HepG2 (cell line): ENCODE results near the gene TRPV2. TPM values are rescaled to one million over a fixed set of nuclear protein-coding genes. Genes with fewer than 3 reads are reported as not detected.

Source experiments
- FOXJ3 ChIP-seq: sonication (generic); formaldehyde crosslinking; IDR thresholded peaks from 2 replicates; pipeline ENCODE4 v1.4.0; 2020; ENCODE audit warnings: missing genetic modification reagents, mild to moderate bottlenecking, borderline replicate concordance
- FOXM1 ChIP-seq: sonication (generic); formaldehyde crosslinking; IDR thresholded peaks from 2 replicates; pipeline ENCODE4 v1.5.0; 2020; ENCODE audit warnings: missing genetic modification reagents
- MEF2D ChIP-seq: sonication (generic); formaldehyde crosslinking; IDR thresholded peaks from 2 replicates; pipeline ENCODE4 v1.5.1; 2020; ENCODE audit warnings: mild to moderate bottlenecking, missing genetic modification reagents
- NBN ChIP-seq: fragments of 450-650 bp; conservative IDR thresholded peaks from 2 replicates; pipeline ENCODE4 v1.6.1; 2017
- NFKBIZ ChIP-seq: IDR thresholded peaks from 2 replicates; pipeline ENCODE4 v1.6.1; 2018; ENCODE audit warnings: missing genetic modification reagents, missing compliant biosample characterization
- NONO ChIP-seq, 2 experiments: fragments of 450-650 bp in 1 of 2; sonication (generic) in 1 of 2; formaldehyde crosslinking in 1 of 2; IDR thresholded peaks in 1 of 2; conservative IDR thresholded peaks in 1 of 2; 2 replicates each; pipeline versions ENCODE4 v1.6.1 to v1.8.0; 2017 to 2022; ENCODE audit warnings: mild to moderate bottlenecking in 1 of 2, missing genetic modification reagents in 1 of 2, moderate library complexity in 1 of 2
- POLR2AphosphoS5 ChIP-seq: IDR thresholded peaks from 2 replicates; pipeline ENCODE4 v1.6.1; 2012; ENCODE audit warnings: low read depth, low read length
- SALL2 ChIP-seq: sonication (generic); formaldehyde crosslinking; IDR thresholded peaks from 2 replicates; pipeline ENCODE4 v1.8.1; 2023; ENCODE audit warnings: mild to moderate bottlenecking, missing genetic modification reagents, inconsistent platforms
- SIN3A ChIP-seq: IDR thresholded peaks from 2 replicates; pipeline ENCODE4 v1.6.1; 2011; ENCODE audit warnings: low read depth, mild to moderate bottlenecking, control low read depth, low read length, borderline replicate concordance
- SMARCC2 ChIP-seq: fragments of 450-650 bp; IDR thresholded peaks from 2 replicates; pipeline ENCODE4 v1.6.1; 2017; ENCODE audit warnings: antibody characterized with exemption, mild to moderate bottlenecking
- SSRP1 ChIP-seq: IDR thresholded peaks from 2 replicates; pipeline ENCODE4 v1.6.1; 2016; ENCODE audit warnings: control low read depth
- TOE1 ChIP-seq: sonication (generic); formaldehyde crosslinking; IDR thresholded peaks from 2 replicates; pipeline ENCODE4 v1.4.0; 2020; ENCODE audit warnings: mild to moderate bottlenecking, missing genetic modification reagents
- TOPORS ChIP-seq: sonication (generic); formaldehyde crosslinking; IDR thresholded peaks from 2 replicates; pipeline ENCODE4 v1.8.0; 2023; ENCODE audit warnings: mild to moderate bottlenecking, missing genetic modification reagents
- ZKSCAN5 ChIP-seq: sonication (generic); formaldehyde crosslinking; IDR thresholded peaks from 2 replicates; pipeline ENCODE4 v1.5.1; 2020; ENCODE audit warnings: mild to moderate bottlenecking, missing genetic modification reagents
- ZNF382 ChIP-seq: sonication (generic); formaldehyde crosslinking; IDR thresholded peaks from 2 replicates; pipeline ENCODE4 v1.5.0; 2020; ENCODE audit warnings: missing genetic modification reagents, mild to moderate bottlenecking, borderline replicate concordance
- ZNF44 ChIP-seq: sonication (generic); formaldehyde crosslinking; IDR thresholded peaks from 2 replicates; pipeline ENCODE4 v1.5.1; 2020; ENCODE audit warnings: mild to moderate bottlenecking, missing genetic modification reagents
- ZNF547 ChIP-seq: sonication (generic); formaldehyde crosslinking; IDR thresholded peaks from 2 replicates; pipeline ENCODE4 v1.5.1; 2020; ENCODE audit warnings: mild to moderate bottlenecking, missing genetic modification reagents
- ZNF780A ChIP-seq: sonication (generic); formaldehyde crosslinking; IDR thresholded peaks from 2 replicates; pipeline ENCODE4 v1.8.0; 2022; ENCODE audit warnings: mild to moderate bottlenecking, missing genetic modification reagents, moderate library complexity
- ZSCAN22 ChIP-seq: sonication (generic); formaldehyde crosslinking; IDR thresholded peaks from 2 replicates; pipeline ENCODE4 v1.4.0; 2020; ENCODE audit warnings: mild to moderate bottlenecking, missing genetic modification reagents
- polyA plus RNA-seq, 8 experiments: library from polyadenylated mRNA; depleted of rRNA in 3 of 8; stranded (reverse) in 7 of 8; unstranded in 1 of 8; fragments of >200 nt; fragmentation: Illumina TruSeq in 4 of 8; extraction: Trizol in 4 of 8; gene quantifications; 2 replicates each; pipeline versions ENCODE4 v1.2.1 to v1.2.3, GENCODE V29; 2011 to 2016; ENCODE audit warnings: low read depth in 4 of 8, missing spikeins in 1 of 8, mixed read lengths in 1 of 8; ENCODE audit not compliant: insufficient read depth in 1 of 8
- total RNA-seq, 5 experiments: library from RNA; depleted of rRNA; stranded (reverse); fragments of >200 nt; fragmentation: Illumina TruSeq; extraction: Trizol; gene quantifications; 2 replicates each; pipeline ENCODE4 v1.2.3, GENCODE V29; 2016; ENCODE audit warnings: low read depth in 1 of 5
- TF ChIP-seq, protein P1 (sequence below): sonication (generic); formaldehyde crosslinking; conservative IDR thresholded peaks from 2 replicates; pipeline ENCODE4 v1.8.0; 2022; ENCODE audit warnings: low read depth, missing genetic modification reagents
- TF ChIP-seq, protein P2 (sequence below): sonication (generic); formaldehyde crosslinking; IDR thresholded peaks from 2 replicates; pipeline ENCODE4 v1.4.0; 2020; ENCODE audit warnings: missing genetic modification reagents
- TF ChIP-seq, protein P3 (sequence below): sonication (generic); formaldehyde crosslinking; IDR thresholded peaks from 2 replicates; pipeline ENCODE4 v1.4.0; 2020; ENCODE audit warnings: missing genetic modification reagents, borderline replicate concordance

Gene TRPV2
- total and polyA plus RNA-seq, 2 of the 13 experiments (the other 11 are each of a cell fraction or from before 2014, with no cell fraction given): 13.6 to 21.3 TPM

DNA sequence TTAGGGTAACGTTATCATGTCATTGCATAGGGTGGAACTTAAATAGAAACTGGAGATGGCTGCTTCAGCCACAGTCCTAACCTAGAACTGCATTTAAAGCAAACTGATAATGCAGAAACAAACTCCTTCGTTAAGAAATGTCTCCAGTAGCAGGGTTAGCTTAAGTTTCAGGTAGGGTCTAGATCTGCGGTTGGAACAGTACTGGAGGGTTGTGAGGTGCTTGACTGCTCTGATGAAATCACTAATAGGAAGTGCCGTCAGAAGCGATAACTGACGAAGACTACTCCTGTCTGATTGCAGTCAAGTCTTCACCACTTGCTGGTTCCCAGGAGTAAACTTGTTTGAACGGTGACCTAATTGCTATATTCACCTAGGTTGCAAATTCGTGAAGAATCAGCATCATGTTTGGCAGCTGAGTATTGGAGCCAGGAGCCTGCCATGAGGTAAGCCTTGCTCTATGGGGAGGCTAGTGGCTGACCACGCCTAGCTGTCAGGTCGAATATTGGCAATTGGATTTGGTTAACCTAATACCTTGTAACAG lies 24.5 kb downstream of the TRPV2 start (continued):
- no peak for TF ChIP-seq SMARCC2
- no peak for TF ChIP-seq TOE1 (CRISPR knock-in tag)
- TF ChIP-seq, protein P1, sequence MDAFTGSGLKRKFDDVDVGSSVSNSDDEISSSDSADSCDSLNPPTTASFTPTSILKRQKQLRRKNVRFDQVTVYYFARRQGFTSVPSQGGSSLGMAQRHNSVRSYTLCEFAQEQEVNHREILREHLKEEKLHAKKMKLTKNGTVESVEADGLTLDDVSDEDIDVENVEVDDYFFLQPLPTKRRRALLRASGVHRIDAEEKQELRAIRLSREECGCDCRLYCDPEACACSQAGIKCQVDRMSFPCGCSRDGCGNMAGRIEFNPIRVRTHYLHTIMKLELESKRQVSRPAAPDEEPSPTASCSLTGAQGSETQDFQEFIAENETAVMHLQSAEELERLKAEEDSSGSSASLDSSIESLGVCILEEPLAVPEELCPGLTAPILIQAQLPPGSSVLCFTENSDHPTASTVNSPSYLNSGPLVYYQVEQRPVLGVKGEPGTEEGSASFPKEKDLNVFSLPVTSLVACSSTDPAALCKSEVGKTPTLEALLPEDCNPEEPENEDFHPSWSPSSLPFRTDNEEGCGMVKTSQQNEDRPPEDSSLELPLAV (CRISPR knock-in tag): no peak
- TF ChIP-seq, protein P2, sequence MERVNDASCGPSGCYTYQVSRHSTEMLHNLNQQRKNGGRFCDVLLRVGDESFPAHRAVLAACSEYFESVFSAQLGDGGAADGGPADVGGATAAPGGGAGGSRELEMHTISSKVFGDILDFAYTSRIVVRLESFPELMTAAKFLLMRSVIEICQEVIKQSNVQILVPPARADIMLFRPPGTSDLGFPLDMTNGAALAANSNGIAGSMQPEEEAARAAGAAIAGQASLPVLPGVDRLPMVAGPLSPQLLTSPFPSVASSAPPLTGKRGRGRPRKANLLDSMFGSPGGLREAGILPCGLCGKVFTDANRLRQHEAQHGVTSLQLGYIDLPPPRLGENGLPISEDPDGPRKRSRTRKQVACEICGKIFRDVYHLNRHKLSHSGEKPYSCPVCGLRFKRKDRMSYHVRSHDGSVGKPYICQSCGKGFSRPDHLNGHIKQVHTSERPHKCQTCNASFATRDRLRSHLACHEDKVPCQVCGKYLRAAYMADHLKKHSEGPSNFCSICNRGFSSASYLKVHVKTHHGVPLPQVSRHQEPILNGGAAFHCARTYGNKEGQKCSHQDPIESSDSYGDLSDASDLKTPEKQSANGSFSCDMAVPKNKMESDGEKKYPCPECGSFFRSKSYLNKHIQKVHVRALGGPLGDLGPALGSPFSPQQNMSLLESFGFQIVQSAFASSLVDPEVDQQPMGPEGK: no peak
- TF ChIP-seq POLR2AphosphoS5: no peak; the same call in 1 of the 2 replicates
- TF ChIP-seq SSRP1 (CRISPR knock-in tag): peak; percentile 84
- TF ChIP-seq ZSCAN22: no peak
- no peak for TF ChIP-seq NFKBIZ (CRISPR knock-in tag)
- no peak for TF ChIP-seq TOPORS
- TF ChIP-seq SALL2 (CRISPR knock-in tag): 0 out of 2 replicates have a peak, but pooled peaks have one; percentile 12
- TF ChIP-seq ZNF382 (CRISPR knock-in tag): no peak
- TF ChIP-seq ZNF44: no peak
- no peak for TF ChIP-seq ZKSCAN5 (CRISPR knock-in tag)
- 0 out of 2 replicates have a peak, but pooled peaks have one; percentile 54 for TF ChIP-seq SIN3A
- TF ChIP-seq, protein P3, sequence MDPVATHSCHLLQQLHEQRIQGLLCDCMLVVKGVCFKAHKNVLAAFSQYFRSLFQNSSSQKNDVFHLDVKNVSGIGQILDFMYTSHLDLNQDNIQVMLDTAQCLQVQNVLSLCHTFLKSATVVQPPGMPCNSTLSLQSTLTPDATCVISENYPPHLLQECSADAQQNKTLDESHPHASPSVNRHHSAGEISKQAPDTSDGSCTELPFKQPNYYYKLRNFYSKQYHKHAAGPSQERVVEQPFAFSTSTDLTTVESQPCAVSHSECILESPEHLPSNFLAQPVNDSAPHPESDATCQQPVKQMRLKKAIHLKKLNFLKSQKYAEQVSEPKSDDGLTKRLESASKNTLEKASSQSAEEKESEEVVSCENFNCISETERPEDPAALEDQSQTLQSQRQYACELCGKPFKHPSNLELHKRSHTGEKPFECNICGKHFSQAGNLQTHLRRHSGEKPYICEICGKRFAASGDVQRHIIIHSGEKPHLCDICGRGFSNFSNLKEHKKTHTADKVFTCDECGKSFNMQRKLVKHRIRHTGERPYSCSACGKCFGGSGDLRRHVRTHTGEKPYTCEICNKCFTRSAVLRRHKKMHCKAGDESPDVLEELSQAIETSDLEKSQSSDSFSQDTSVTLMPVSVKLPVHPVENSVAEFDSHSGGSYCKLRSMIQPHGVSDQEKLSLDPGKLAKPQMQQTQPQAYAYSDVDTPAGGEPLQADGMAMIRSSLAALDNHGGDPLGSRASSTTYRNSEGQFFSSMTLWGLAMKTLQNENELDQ (CRISPR knock-in tag): no peak
- TF ChIP-seq NBN: no peak
- no peak for TF ChIP-seq ZNF780A (CRISPR knock-in tag)
- no peak for TF ChIP-seq FOXJ3
- TF ChIP-seq FOXM1 (CRISPR knock-in tag): no peak
- TF ChIP-seq MEF2D (CRISPR knock-in tag): no peak
- no peak; the same call in 1 of the 2 replicates for TF ChIP-seq ZNF547
- TF ChIP-seq NONO (IDR thresholded peaks at IDR 0.05): no peak
- TF ChIP-seq NONO (CRISPR knock-in tag; conservative IDR thresholded peaks at IDR 0.05): no peak
